ENCODE measurements around the gene TOX2. TPM values are rescaled to one million over a fixed set of nuclear protein-coding genes. Genes with fewer than 3 reads are reported as not detected.

The TOX2 gene
- total and polyA plus RNA-seq, 10 donors = 1.1 to 6.4 (median 5.0) TPM

DNA sequence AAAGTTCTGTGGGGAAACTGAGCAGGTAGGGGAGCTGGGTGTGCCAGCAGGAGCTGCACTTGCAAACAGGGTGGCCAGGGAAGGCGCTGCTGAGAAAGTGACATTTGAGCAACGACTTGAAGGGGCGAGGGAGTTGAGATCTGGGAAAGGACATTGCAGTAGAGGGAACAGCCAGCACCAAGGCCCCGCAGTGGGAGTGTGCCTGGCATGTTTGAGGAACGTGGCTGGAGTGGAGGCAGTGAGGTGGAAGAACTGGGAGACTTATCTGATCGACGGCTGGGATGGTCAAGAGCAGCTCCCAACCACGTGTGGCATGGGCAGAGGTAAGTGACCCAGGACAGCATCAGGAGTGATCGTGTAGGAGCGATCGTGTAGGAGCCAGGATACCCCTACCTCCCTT lies 77.3 kb downstream of the TOX2 start:
- 83 to 88% (median 86%) methylated on average over 9 to 11 of the region's 11 CpGs for WGBS, 5 donors
- Histone ChIP-seq H3K36me3 (no peaks in the 10 kb centered on the region), H3K27me3 (replicated peaks in 1 of 7) (no peaks in the 10 kb centered on the region), H3K4me1 (no peaks in the 10 kb centered on the region), H3K4me3 (no peak overlapping the region), H3K9me3 (peaks cover 0 to 9% (median 4%) of the 10 kb centered on the region in 8 donors), H3K27ac (no peak overlapping the region)
- no peak for DNase-seq
- no peak for TF ChIP-seq POLR2AphosphoS5 (IDR thresholded peaks at IDR 0.05)
- TF ChIP-seq POLR2A (IDR thresholded peaks at IDR 0.05) = no peak
- TF ChIP-seq, protein P1, sequence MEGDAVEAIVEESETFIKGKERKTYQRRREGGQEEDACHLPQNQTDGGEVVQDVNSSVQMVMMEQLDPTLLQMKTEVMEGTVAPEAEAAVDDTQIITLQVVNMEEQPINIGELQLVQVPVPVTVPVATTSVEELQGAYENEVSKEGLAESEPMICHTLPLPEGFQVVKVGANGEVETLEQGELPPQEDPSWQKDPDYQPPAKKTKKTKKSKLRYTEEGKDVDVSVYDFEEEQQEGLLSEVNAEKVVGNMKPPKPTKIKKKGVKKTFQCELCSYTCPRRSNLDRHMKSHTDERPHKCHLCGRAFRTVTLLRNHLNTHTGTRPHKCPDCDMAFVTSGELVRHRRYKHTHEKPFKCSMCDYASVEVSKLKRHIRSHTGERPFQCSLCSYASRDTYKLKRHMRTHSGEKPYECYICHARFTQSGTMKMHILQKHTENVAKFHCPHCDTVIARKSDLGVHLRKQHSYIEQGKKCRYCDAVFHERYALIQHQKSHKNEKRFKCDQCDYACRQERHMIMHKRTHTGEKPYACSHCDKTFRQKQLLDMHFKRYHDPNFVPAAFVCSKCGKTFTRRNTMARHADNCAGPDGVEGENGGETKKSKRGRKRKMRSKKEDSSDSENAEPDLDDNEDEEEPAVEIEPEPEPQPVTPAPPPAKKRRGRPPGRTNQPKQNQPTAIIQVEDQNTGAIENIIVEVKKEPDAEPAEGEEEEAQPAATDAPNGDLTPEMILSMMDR (IDR thresholded peaks at IDR 0.05 in 8 of 11, conservative IDR thresholded peaks at IDR 0.05 in 3 of 11) = no peak
- intact Hi-C loops (cut with DNase I; ENCODE audit: low total_unique reads) = no loop called here

DNA sequence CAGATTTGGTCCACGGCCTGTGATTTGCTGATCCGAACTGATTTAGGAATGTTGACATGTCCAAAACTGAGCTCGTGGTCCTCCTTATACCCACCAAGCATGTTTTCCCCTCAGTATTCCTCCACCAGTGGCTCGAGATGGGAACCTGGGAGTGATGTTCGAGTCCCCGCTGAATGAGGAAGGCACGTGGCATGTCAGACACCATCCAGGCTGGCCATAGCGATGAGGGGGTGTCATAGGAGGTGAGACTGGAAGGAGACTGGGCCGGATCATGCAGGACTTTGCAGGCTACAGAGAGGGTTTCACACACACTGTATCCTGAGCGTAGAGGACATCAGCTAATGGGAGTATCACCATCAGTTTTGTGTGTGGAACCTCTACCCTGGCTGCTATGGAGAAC lies 78.2 kb downstream of the TOX2 start:
- 87 to 94% (median 90%) methylated on average over 10 of the region's 10 CpGs for WGBS, 5 donors
- H3K27ac ChIP-seq = no peak overlapping the region
- intact Hi-C loops (cut with DNase I; ENCODE audit: low total_unique reads) = no loop called here
- no peak for DNase-seq
- H3K36me3 ChIP-seq = no peaks in the 10 kb centered on the region
- no peak for TF ChIP-seq POLR2A (IDR thresholded peaks at IDR 0.05)
- peaks cover 0 to 9% (median 4%) of the 10 kb centered on the region in 8 donors for H3K9me3 ChIP-seq
- H3K4me1 ChIP-seq = no peaks in the 10 kb centered on the region
- H3K27me3 ChIP-seq (replicated peaks in 1 of 7) = no peaks in the 10 kb centered on the region
- H3K4me3 ChIP-seq = no peak overlapping the region

GRCh38 chr20:43993560-43993959 lies 78.9 kb downstream of the TOX2 start:
- 74 to 92% (median 82%) methylated on average over 4 of the region's 4 CpGs for WGBS, 5 donors
- DNase-seq = no peak
- no peaks in the 10 kb centered on the region for H3K4me1 ChIP-seq
- H3K4me3 ChIP-seq = no peak overlapping the region
- no peaks in the 10 kb centered on the region for H3K27me3 ChIP-seq (replicated peaks in 1 of 7)
- H3K27ac ChIP-seq = no peak overlapping the region
- H3K9me3 ChIP-seq = peaks cover 0 to 9% (median 4%) of the 10 kb centered on the region in 8 donors
- intact Hi-C loops (cut with DNase I; ENCODE audit: low total_unique reads) = no loop called here
- TF ChIP-seq POLR2A (IDR thresholded peaks at IDR 0.05) (no peak), POLR2AphosphoS5 (IDR thresholded peaks at IDR 0.05) (no peak)
- TF ChIP-seq, protein P1 (IDR thresholded peaks at IDR 0.05 in 8 of 11, conservative IDR thresholded peaks at IDR 0.05 in 3 of 11) = no peak
- H3K36me3 ChIP-seq = no peaks in the 10 kb centered on the region

- H3K27me3 ChIP-seq (replicated peaks in 1 of 7) = peaks cover 0 to 1% (median 0%) of the 10 kb centered on the region in 7 donors
- H3K4me1 ChIP-seq = no peaks in the 10 kb centered on the region
- TF ChIP-seq, protein P1 (IDR thresholded peaks at IDR 0.05 in 8 of 11, conservative IDR thresholded peaks at IDR 0.05 in 3 of 11) = no peak
- TF ChIP-seq POLR2A (IDR thresholded peaks at IDR 0.05) (no peak), POLR2AphosphoS5 (IDR thresholded peaks at IDR 0.05) (no peak)
- no peak overlapping the region for H3K27ac ChIP-seq
- DNase-seq = no peak
- H3K4me3 ChIP-seq = no peak overlapping the region
- no peaks in the 10 kb centered on the region for H3K36me3 ChIP-seq
- intact Hi-C loops (cut with DNase I; ENCODE audit: low total_unique reads) = no loop called here
- 82 to 90% (median 86%) methylated on average over 11 of the region's 11 CpGs for WGBS, 5 donors
- peaks cover 0 to 8% (median 3%) of the 10 kb centered on the region in 8 donors for H3K9me3 ChIP-seq
These were observed 79.9 kb downstream of the TOX2 start for GRCh38 chr20:43994486-43995100.
